HG03175 (cell line): ENCODE data around the gene ECE2.
A peak's percentile ranks its signal among the peaks of the same experiment; 100 is the strongest.

Source experiments
- ATAC-seq: cut with Tn5 transposase; IDR thresholded peaks from one replicate; pipeline ENCODE4 v1.9.1; 2021; ENCODE audit warnings: mild to moderate bottlenecking, moderate library complexity; ENCODE audit not compliant: unreplicated experiment

Gene ECE2

DNA sequence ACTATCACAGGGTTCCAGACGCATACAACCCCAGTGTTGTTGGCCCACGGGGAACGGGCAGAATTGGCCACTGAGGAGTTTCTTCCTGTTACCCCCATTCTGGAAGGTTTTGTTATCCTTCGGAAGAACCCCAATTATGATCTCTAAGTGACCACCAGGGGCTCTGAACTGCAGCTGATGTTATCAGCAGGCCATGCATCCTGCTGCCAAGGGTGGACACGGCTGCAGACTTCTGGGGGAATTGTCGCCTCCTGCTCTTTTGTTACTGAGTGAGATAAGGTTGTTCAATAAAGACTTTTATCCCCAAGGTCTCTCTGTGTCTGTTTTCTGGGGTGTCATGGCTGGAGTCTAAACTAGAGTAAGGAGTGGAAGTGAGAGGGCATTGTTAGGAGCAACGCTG, 32.9 kb downstream of the ECE2 start:
- no peak for ATAC-seq

GRCh38 chr3:184311633-184312032, 35.8 kb downstream of the ECE2 start:
- ATAC-seq = no peak

- ATAC-seq = peak; percentile 86
Measured at GRCh38 chr3:184314363-184314699, 38.5 kb downstream of the ECE2 start, which contains the start of gene EIF4G1. TSS of gene EIF4G1 (plus strand) at chr3:184314606. CDS start at chr3:184315797, 1,191 bp downstream.

DNA sequence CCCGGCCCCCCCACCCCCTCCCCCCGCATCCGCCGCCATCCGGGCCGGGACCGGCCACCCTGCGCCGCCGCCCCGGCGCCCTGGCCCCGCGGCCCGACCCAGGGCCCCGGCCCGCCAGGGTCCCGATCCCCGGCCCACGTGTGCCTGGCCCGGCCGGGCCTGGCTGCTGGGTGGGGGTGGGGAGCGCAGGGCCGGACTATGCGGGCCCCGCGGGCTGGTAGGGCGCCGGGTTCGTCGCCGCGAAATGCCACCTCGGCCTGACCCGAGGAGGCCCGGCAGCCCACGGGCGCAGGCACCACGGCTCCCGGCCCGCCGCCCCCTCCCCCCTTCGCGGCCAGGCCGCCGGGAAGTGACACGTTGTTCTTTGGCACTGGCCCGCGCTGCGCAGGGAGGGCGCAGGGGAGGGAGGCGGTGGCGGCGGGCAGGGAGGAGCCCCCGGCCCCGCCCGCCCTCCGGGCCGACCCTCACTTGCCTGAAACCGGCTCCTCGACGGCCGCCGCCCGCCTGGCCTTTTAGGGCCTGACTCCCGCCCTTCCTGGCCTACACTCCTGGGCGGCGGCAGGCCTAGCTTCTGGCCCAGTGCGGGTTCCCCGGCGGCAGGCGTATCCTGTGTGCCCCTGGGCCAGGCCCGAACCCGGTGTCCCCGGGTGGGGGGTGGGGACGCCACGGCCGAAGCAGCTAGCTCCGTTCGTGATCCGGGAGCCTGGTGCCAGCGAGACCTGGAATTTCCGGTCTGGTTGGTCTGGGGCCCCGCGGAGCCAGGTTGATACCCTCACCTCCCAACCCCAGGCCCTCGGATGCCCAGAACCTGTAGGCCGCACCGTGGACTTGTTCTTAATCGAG, 39.1 kb downstream of the ECE2 start:
- ATAC-seq = peak; percentile 38

DNA sequence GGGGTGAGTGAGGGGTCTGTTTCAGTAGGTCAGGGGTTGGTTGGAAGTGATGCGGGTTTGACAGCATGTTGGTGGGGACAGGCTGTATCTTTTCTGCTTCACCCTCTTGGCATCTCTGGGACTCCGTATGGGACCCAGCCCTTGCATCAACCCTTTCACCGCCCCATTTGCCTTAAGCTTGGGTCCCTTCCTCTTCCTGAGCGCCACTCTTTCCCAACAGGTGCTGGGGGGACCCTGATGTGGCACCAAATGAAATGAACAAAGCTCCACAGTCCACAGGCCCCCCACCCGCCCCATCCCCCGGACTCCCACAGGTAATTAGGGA, 39.7 kb downstream of the ECE2 start:
- ATAC-seq = peak; percentile 13

DNA sequence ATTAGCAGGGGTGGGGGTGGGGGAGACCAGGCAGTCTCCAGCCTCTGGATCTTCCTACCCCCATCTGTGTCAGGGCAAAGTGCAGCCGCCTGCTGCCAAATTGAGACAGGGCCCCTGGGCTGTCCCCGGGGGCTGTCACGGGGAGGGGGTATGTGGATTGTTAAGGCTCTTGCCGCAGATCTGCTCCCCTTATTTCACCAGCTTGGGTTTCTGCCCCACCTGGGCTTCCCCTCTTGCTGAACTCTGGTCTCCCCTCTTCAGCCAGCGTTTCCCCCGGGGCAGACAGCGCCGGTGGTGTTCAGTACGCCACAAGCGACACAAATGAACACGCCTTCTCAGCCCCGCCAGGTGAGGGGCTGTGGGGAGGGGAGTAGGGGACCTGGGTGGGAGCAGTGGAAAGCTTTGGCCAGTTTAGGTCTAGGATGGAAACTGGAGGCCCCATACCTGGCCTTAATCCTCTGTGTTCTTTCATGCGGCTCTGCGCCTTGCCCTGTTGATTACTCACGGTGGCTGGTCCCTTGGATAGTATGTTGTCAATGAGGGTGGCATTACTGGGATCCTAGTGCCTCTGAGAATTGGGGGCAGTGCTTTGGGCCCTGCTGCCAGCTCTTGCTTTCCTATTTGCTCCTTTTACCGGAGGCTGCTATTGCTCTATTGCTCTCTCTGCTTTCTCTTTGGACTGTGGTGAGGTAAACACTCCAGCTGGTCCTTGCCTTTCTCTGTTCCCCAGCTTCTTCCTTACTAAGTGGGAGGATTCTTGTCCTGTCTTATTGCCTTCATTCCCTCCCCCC, 40.2 kb downstream of the ECE2 start:
- ATAC-seq = no peak

DNA sequence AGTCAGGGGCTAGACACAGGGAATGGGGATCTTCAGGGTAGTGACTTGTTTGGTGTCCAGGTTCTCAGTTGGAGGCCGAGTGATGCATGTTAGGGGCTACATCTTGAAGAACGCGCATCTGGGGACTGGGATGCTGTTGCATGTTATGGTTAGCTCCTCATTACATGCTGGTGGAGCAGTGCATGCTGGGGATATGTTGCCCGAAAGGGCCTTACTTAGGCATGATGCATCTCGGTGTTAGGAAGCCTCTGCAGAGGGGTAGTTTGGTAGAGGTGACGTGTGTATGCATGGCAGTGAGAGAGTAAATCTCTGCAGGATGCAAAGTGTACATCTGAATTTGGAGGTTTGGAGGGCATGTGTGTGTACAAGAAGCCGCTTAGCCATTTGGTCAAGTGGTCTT, 41.0 kb downstream of the ECE2 start:
- ATAC-seq = no peak

DNA sequence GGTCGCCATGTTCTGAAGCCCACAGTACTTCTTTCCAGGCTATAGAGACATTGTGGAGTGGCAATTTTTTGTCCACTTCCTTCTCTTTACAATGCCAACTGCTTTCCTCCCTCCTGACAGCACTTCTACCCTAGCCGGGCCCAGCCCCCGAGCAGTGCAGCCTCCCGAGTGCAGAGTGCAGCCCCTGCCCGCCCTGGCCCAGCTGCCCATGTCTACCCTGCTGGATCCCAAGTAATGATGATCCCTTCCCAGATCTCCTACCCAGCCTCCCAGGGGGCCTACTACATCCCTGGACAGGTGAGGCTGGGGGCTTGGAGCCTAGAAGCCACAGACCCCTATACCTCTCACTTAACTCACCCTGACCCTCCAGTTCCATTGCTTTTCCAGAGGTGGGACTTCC, 41.4 kb downstream of the ECE2 start:
- no peak for ATAC-seq

- ATAC-seq = no peak
Measured at GRCh38 chr3:184320104-184320445, 44.3 kb downstream of the ECE2 start.

GRCh38 chr3:184321666-184322065, 45.8 kb downstream of the ECE2 start:
- no peak for ATAC-seq

DNA sequence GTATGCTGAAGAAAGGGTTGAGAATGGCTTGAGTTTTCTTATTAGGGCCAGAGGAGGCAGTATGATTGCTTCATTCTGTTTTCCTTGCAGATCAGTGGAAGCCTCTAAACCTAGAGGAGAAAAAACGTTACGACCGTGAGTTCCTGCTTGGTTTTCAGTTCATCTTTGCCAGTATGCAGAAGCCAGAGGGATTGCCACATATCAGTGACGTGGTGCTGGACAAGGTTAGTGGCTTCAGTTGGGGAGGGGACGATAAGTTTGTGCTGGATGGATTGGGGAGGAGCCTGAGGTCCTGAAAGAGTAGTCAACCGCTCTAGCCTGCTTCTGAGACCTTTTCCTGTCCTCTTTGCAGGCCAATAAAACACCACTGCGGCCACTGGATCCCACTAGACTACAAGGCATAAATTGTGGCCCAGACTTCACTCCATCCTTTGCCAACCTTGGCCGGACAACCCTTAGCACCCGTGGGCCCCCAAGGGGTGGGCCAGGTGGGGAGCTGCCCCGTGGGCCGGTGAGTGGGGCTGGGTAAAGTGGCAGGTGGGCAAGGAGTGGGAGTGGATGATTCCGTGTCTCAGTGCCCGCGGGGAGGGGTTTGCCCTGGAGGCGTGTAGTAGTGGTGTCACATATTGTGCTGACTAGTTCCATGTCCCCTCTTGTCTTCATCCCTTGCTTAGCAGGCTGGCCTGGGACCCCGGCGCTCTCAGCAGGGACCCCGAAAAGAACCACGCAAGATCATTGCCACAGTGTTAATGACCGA, 47.1 kb downstream of the ECE2 start:
- ATAC-seq = no peak

GRCh38 chr3:184323696-184324095, 47.9 kb downstream of the ECE2 start:
- ATAC-seq = no peak

GRCh38 chr3:184325269-184325668, 49.4 kb downstream of the ECE2 start:
- no peak for ATAC-seq

DNA sequence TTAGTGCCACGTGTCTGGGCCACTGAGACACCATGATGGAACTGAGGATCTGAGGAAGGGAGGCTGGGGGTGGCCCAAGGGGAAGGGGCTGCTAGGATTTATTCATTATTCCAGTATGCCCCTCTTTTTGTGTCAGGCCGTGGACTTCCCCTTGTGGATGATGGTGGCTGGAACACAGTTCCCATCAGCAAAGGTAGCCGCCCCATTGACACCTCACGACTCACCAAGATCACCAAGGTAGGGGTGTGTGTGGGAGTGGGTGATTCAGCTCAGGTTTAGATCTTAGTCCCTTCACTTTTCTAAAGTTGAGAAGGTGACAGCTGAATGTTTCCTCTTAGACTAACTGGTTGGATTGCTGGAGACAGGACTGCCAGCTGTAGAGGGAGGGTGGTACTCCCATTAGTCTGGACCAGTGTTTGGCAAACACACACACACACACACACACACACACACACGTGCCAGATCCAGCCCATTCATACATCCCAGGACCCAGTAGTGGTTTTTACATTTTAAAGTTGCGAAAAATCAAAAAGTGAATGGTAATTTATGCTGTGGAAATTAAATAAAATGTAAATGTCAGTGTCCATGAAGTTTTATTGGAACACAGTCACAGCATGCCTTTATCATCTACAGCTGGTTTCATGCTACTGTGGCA, 50.0 kb downstream of the ECE2 start:
- ATAC-seq = no peak

GRCh38 chr3:184327171-184327570, 51.3 kb downstream of the ECE2 start:
- no peak for ATAC-seq

- no peak for ATAC-seq
Measured at GRCh38 chr3:184328516-184328915, 52.7 kb downstream of the ECE2 start.

GRCh38 chr3:184332370-184333090, 56.7 kb downstream of the ECE2 start:
- ATAC-seq = no peak

DNA sequence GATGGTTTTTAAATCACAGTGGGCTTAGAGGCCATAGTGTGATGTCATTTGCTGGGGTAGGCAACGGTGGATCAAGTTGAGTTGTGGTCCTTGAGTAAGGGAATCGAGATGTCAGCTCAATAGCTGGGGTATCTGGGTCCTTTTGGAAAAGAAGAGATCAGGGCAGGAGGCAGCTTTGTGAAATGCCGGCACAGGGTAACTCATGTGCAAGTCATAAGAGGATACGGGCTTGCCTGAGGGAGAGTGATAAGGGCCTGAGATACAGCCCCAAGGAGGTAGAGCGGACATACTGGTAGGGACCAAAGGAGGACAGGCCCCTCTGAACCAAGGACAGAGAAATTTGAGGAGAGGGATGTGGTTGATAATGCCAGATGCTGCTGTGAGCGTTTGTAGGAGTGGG, 57.4 kb downstream of the ECE2 start:
- ATAC-seq = no peak

DNA sequence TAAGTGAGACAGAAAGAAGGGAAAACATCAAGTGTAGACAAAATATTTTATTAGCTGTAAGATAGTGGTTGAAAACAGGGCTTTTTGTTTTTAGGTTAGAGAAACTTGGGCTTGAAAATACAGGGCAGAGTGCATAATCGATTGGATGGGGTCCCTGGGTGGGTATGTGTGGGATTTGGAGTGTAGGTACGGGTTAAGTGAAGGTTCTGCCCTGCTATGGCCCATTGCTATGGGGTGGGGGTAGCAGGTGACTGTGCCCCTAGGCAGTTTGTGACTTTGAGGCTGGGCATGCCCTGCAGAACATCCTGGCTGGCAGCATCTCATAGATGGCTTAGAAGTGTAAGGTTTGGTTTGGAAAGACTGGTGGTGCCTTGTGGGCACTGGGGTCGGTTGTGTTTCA, 57.9 kb downstream of the ECE2 start:
- no peak for ATAC-seq

DNA sequence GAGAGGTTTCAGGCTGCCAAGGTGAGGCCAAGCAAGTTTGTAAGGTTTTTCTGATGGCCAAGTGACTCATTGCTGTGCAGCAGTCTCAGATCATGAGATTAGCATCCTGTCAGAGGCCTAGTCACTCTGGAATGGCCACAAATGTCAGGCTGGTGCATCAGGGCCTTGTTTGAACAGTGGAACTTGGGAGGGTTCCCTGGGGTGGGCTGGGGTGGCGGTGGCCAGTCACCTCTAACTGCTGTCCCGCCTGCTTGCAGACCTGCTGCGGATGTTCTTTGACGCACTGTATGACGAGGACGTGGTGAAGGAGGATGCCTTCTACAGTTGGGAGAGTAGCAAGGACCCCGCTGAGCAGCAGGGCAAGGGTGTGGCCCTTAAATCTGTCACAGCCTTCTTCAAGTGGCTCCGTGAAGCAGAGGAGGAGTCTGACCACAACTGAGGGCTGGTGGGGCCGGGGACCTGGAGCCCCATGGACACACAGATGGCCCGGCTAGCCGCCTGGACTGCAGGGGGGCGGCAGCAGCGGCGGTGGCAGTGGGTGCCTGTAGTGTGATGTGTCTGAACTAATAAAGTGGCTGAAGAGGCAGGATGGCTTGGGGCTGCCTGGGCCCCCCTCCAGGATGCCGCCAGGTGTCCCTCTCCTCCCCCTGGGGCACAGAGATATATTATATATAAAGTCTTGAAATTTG, 58.8 kb downstream of the ECE2 start:
- ATAC-seq = no peak
